Measurements from ENCODE around the gene COX5A. TPM values are rescaled to one million over a fixed set of nuclear protein-coding genes. Genes with fewer than 3 reads are reported as not detected.
"Not testable (repeated sequence)": the region's sequence is repeated elsewhere in the genome, so short reads cannot be mapped to it uniquely, and the experiment has no call there.

The COX5A gene
- total and polyA plus RNA-seq, 7 experiments from 2014 or later: 44.4 to 242 (median 61.6) TPM

- intact Hi-C loops (cut with micrococcal nuclease): loop anchor here (1.0 to 5.0 kb wide), 7 partner anchors 12 to 103 kb away; partner anchors contain the start of genes COX5A (in 2 of the 2), FAM219B (in 2 of the 2), SCAMP2 (in 2 of the 2) and ULK3 (in 1 of the 2)
- Mint-ChIP-seq H3K4me1 (peaks cover 30 to 59% (median 49%) of the 10 kb centered on the region in 7 donors), H3K27me3 (no peaks in the 10 kb centered on the region), H3K27ac (peak within 1 kb of the TSS; percentile 83 to 99 (median 94)), H3K4me3 (peak within 1 kb of the TSS; percentile 81 to 95 (median 90)), H3K36me3 (peaks cover 0 to 21% (median 9%) of the 10 kb centered on the region in 5 donors), H3K9me3 (peaks cover 0 to 4% (median 0%) of the 10 kb centered on the region in 11 donors)
- H3K4me1 ChIP-seq (ENCODE audit: control insufficient read depth in 2 of 2, insufficient read depth in 2 of 2, low read length in 2 of 2): peaks cover 33 to 36% of the 10 kb centered on the region in 2 donors
- H3K27me3 ChIP-seq (ENCODE audit: control insufficient read depth in 2 of 2, insufficient read depth in 2 of 2, low read length in 2 of 2): no peaks in the 10 kb centered on the region
- peak within 1 kb of the TSS; percentile 84 for H3K27ac ChIP-seq (ENCODE audit: low read depth, low read length)
- H3K4me3 ChIP-seq (ENCODE audit: low read length): peak within 1 kb of the TSS; percentile 94
- ChIA-PET CTCF (interaction anchor here (1.7 kb wide), 1 partner anchor 11 kb away, joined by 8 read pairs; no protein-coding TSS in a partner anchor), POLR2A (interaction anchor here (0.8 to 2.4 kb wide), 11 partner anchors 8 to 35 kb away, joined by 3 to 18 read pairs (median 6); partner anchors contain the start of gene FAM219B)
- DNase-seq (peak; percentile 65 to 87 (median 79)), ATAC-seq (peak; percentile 97)
- H3K9me3 ChIP-seq (ENCODE audit: control insufficient read depth in 2 of 3, low read length in 3 of 3): no peaks in the 10 kb centered on the region
- peaks cover 0 to 15% (median 4%) of the 10 kb centered on the region in 3 experiments for H3K36me3 ChIP-seq (ENCODE audit: control insufficient read depth in 2 of 3, insufficient read depth in 3 of 3, low read length in 3 of 3)
Measured at GRCh38 chr15:74889883-74890664, 47.8 kb downstream of the COX5A start, which contains the start of gene MPI. TSS of gene MPI (plus strand) at chr15:74890042. CDS start at chr15:74890074, 32 bp downstream.

- DNase-seq (peak in 1 of 9 donors; percentile 37), ATAC-seq (peak; percentile 28)
- peak overlapping the region; percentile 84 for H3K27ac ChIP-seq (ENCODE audit: low read depth, low read length)
- ChIA-PET POLR2A (interaction anchor here (0.8 to 2.4 kb wide), 11 partner anchors 8 to 35 kb away, joined by 3 to 18 read pairs (median 6); partner anchors contain the start of gene FAM219B), CTCF (interaction anchor here (0.8 to 1.7 kb wide), 3 partner anchors 12 to 90 kb away, joined by 3 to 8 read pairs (median 4); no protein-coding TSS in a partner anchor)
- no peaks in the 10 kb centered on the region for H3K9me3 ChIP-seq (ENCODE audit: control insufficient read depth in 2 of 3, low read length in 3 of 3)
- Mint-ChIP-seq H3K27ac (peak overlapping the region; percentile 83 to 99 (median 94)), H3K27me3 (no peaks in the 10 kb centered on the region), H3K9me3 (peaks cover 0 to 4% (median 0%) of the 10 kb centered on the region in 11 donors), H3K4me1 (peaks cover 29 to 55% (median 49%) of the 10 kb centered on the region in 7 donors), H3K36me3 (peaks cover 0 to 20% (median 9%) of the 10 kb centered on the region in 5 donors), H3K4me3 (peak overlapping the region; percentile 81 to 95 (median 90))
- no peaks in the 10 kb centered on the region for H3K27me3 ChIP-seq (ENCODE audit: control insufficient read depth in 2 of 2, insufficient read depth in 2 of 2, low read length in 2 of 2)
- intact Hi-C loops (cut with micrococcal nuclease): loop anchor here (1.0 kb wide), 3 partner anchors 16 to 46 kb away; partner anchors contain the start of genes FAM219B (in 1 of the 2), SCAMP2 (in 1 of the 2) and ULK3 (in 1 of the 2)
- peak overlapping the region; percentile 94 for H3K4me3 ChIP-seq (ENCODE audit: low read length)
- H3K36me3 ChIP-seq (ENCODE audit: control insufficient read depth in 2 of 3, insufficient read depth in 3 of 3, low read length in 3 of 3): peaks cover 0 to 15% (median 4%) of the 10 kb centered on the region in 3 experiments
- peaks cover 31 to 35% of the 10 kb centered on the region in 2 donors for H3K4me1 ChIP-seq (ENCODE audit: control insufficient read depth in 2 of 2, insufficient read depth in 2 of 2, low read length in 2 of 2)
Measured at GRCh38 chr15:74889390-74889882, 48.4 kb downstream of the COX5A start.

- H3K27me3 ChIP-seq (ENCODE audit: control insufficient read depth in 2 of 2, insufficient read depth in 2 of 2, low read length in 2 of 2): no peaks in the 10 kb centered on the region
- no peak overlapping the region for H3K4me3 ChIP-seq (ENCODE audit: low read length)
- no peak for DNase-seq
- peaks cover 0 to 15% (median 4%) of the 10 kb centered on the region in 3 experiments for H3K36me3 ChIP-seq (ENCODE audit: control insufficient read depth in 2 of 3, insufficient read depth in 3 of 3, low read length in 3 of 3)
- H3K9me3 ChIP-seq (ENCODE audit: control insufficient read depth in 2 of 3, low read length in 3 of 3): no peaks in the 10 kb centered on the region
- no peak for ATAC-seq
- peaks cover 25 to 28% of the 10 kb centered on the region in 2 donors for H3K4me1 ChIP-seq (ENCODE audit: control insufficient read depth in 2 of 2, insufficient read depth in 2 of 2, low read length in 2 of 2)
- intact Hi-C loops (cut with micrococcal nuclease): loop anchor here (1.0 kb wide), 3 partner anchors 15 to 45 kb away; partner anchors contain the start of genes FAM219B (in 1 of the 2), SCAMP2 (in 1 of the 2) and ULK3 (in 1 of the 2)
- peak overlapping the region; percentile 84 for H3K27ac ChIP-seq (ENCODE audit: low read depth, low read length)
- ChIA-PET CTCF (interaction anchor here (0.8 to 1.2 kb wide), 2 partner anchors 15 to 89 kb away, joined by 3 to 4 read pairs; no protein-coding TSS in a partner anchor), POLR2A (interaction anchor here (1.5 to 2.4 kb wide), 7 partner anchors 9 to 18 kb away, joined by 5 to 18 read pairs (median 8); partner anchors contain the start of gene FAM219B)
- Mint-ChIP-seq H3K36me3 (peaks cover 0 to 18% (median 6%) of the 10 kb centered on the region in 5 donors), H3K27ac (peak overlapping the region in 7 of 9 donors; percentile 83 to 99 (median 95)), H3K9me3 (peaks cover 0 to 2% (median 0%) of the 10 kb centered on the region in 11 donors), H3K4me1 (peaks cover 25 to 55% (median 46%) of the 10 kb centered on the region in 7 donors), H3K27me3 (no peaks in the 10 kb centered on the region), H3K4me3 (peak overlapping the region in 7 of 10 donors; percentile 81 to 95 (median 90))
Measured at GRCh38 chr15:74888716-74889115, 49.2 kb downstream of the COX5A start.

- peaks cover 0 to 15% (median 4%) of the 10 kb centered on the region in 3 experiments for H3K36me3 ChIP-seq (ENCODE audit: control insufficient read depth in 2 of 3, insufficient read depth in 3 of 3, low read length in 3 of 3)
- H3K27ac Mint-ChIP-seq; intact Hi-C loops (cut with micrococcal nuclease); CTCF ChIA-PET; H3K27me3 Mint-ChIP-seq; H3K27ac ChIP-seq (ENCODE audit: low read depth, low read length); H3K27me3 ChIP-seq (ENCODE audit: control insufficient read depth in 2 of 2, insufficient read depth in 2 of 2, low read length in 2 of 2); ATAC-seq; H3K9me3 ChIP-seq (ENCODE audit: control insufficient read depth in 2 of 3, low read length in 3 of 3); H3K9me3 Mint-ChIP-seq; H3K4me3 ChIP-seq (ENCODE audit: low read length); DNase-seq: not testable (repeated sequence)
- POLR2A ChIA-PET: interaction anchor here (0.6 to 2.3 kb wide), 3 partner anchors 10 to 98 kb away, joined by 3 to 16 read pairs (median 6); no protein-coding TSS in a partner anchor
- H3K36me3 Mint-ChIP-seq: peaks cover 0 to 11% (median 0%) of the 10 kb centered on the region in 5 donors
- H3K4me1 Mint-ChIP-seq: peaks cover 19 to 47% (median 35%) of the 10 kb centered on the region in 7 donors
- H3K4me1 ChIP-seq (ENCODE audit: control insufficient read depth in 2 of 2, insufficient read depth in 2 of 2, low read length in 2 of 2): peaks cover 14 to 19% of the 10 kb centered on the region in 2 donors
- peak overlapping the region in 2 of 10 donors; percentile 10 to 21 for H3K4me3 Mint-ChIP-seq
Measured at GRCh38 chr15:74887537-74888193, 50.2 kb downstream of the COX5A start.

GRCh38 chr15:74885461-74885860, 52.4 kb downstream of the COX5A start:
- intact Hi-C loops (cut with micrococcal nuclease): no loop called here
- ATAC-seq (no peak), DNase-seq (no peak)
- H3K27me3 Mint-ChIP-seq: no peaks in the 10 kb centered on the region
- H3K27ac Mint-ChIP-seq: no peak overlapping the region
- peaks cover 0 to 5% (median 0%) of the 10 kb centered on the region in 11 donors for H3K9me3 Mint-ChIP-seq
- H3K4me1 Mint-ChIP-seq: peaks cover 14 to 27% (median 16%) of the 10 kb centered on the region in 7 donors
- H3K4me3 Mint-ChIP-seq: no peak overlapping the region
- CTCF ChIA-PET: interaction anchor here (1.2 to 2.0 kb wide), 2 partner anchors 17 to 102 kb away, joined by 3 to 8 read pairs; no protein-coding TSS in a partner anchor
- H3K27ac ChIP-seq (ENCODE audit: low read depth, low read length): no peak overlapping the region
- no peaks in the 10 kb centered on the region for H3K36me3 Mint-ChIP-seq
- H3K4me1 ChIP-seq (ENCODE audit: control insufficient read depth in 2 of 2, insufficient read depth in 2 of 2, low read length in 2 of 2): peaks cover 8 to 13% of the 10 kb centered on the region in 2 donors
- no peak overlapping the region for H3K4me3 ChIP-seq (ENCODE audit: low read length)
- H3K36me3 ChIP-seq (ENCODE audit: control insufficient read depth in 2 of 3, insufficient read depth in 3 of 3, low read length in 3 of 3): peaks cover 0 to 3% (median 0%) of the 10 kb centered on the region in 3 experiments
- POLR2A ChIA-PET: interaction anchor here (1.8 kb wide), 1 partner anchor 14 kb away, joined by 6 read pairs; no protein-coding TSS in a partner anchor
- no peaks in the 10 kb centered on the region for H3K27me3 ChIP-seq (ENCODE audit: control insufficient read depth in 2 of 2, insufficient read depth in 2 of 2, low read length in 2 of 2)
- no peaks in the 10 kb centered on the region for H3K9me3 ChIP-seq (ENCODE audit: control insufficient read depth in 2 of 3, low read length in 3 of 3)
